A673 (cell line): ENCODE measurements around the gene JAG1. TPM values are rescaled to one million over a fixed set of nuclear protein-coding genes. Genes with fewer than 3 reads are reported as not detected.

Experiments
- BruUV-seq: library from RNA; stranded (reverse); fragments of 400-500 nt; replicated peaks from 2 replicates; lab custom pipeline; 2021; lab: Mats Ljungman, UMichigan
- CTCF ChIA-PET: fragments of 300-600 bp; sonication (Branson Sonifier 250); formaldehyde crosslinking; loops from one replicate; lab custom pipeline; 2022; ENCODE audit warnings: antibody characterized with exemption; lab: Charles Lee
- POLR2A ChIA-PET: fragments of 300-600 bp; sonication (Branson Sonifier 250); formaldehyde crosslinking; loops from one replicate; lab custom pipeline; 2022; ENCODE audit warnings: antibody characterized with exemption; ENCODE audit not compliant: low non-redundant PET; lab: Charles Lee
- DNase-seq: peaks from one replicate; pipeline ENCODE4 v3.0.0-alpha.2; 2015; ENCODE audit warnings: low spot score
- H3K27ac ChIP-seq: fragments of 200-600 bp; sonication (generic); 2 replicates; pipeline ENCODE4 v1.5.1; 2016; ENCODE audit warnings: mixed run types, low read depth, mild to moderate bottlenecking, mixed read lengths, antibody characterized with exemption, low read length; ENCODE audit not compliant: poor library complexity, severe bottlenecking
- H3K27me3 ChIP-seq: fragments of 200-600 bp; sonication (generic); replicated peaks from 2 replicates; pipeline ENCODE4 v1.6.1; 2017; ENCODE audit warnings: mixed run types, low read depth, mild to moderate bottlenecking, mixed read lengths, antibody characterized with exemption, low read length; ENCODE audit not compliant: insufficient read depth, poor library complexity
- H3K36me3 ChIP-seq: fragments of 200-600 bp; sonication (generic); 2 replicates; pipeline ENCODE4 v1.6.1; 2016; ENCODE audit warnings: mixed run types, mild to moderate bottlenecking, mixed read lengths, antibody characterized with exemption, low read length; ENCODE audit not compliant: insufficient read depth, poor library complexity, severe bottlenecking
- H3K4me1 ChIP-seq: fragments of 200-600 bp; sonication (generic); 2 replicates; pipeline ENCODE4 v1.6.1; 2017; ENCODE audit warnings: mixed run types, mild to moderate bottlenecking, mixed read lengths, antibody characterized with exemption, low read length; ENCODE audit not compliant: insufficient read depth, poor library complexity, severe bottlenecking
- H3K4me3 ChIP-seq: fragments of 200-600 bp; sonication (generic); 2 replicates; pipeline ENCODE4 v1.5.1; 2016; ENCODE audit warnings: low read depth, mixed run types, mild to moderate bottlenecking, mixed read lengths, low read length; ENCODE audit not compliant: poor library complexity, severe bottlenecking
- H3K9me3 ChIP-seq: fragments of 200-600 bp; sonication (generic); 2 replicates; pipeline ENCODE4 v1.6.1; 2016; ENCODE audit warnings: mixed run types, low read depth, mild to moderate bottlenecking, mixed read lengths, antibody characterized with exemption, low read length; ENCODE audit not compliant: poor library complexity, severe bottlenecking
- CTCF ChIP-seq: fragments of 300-800, 200-600 bp; sonication (generic); conservative IDR thresholded peaks from 2 replicates; pipeline ENCODE4 v1.5.1; 2017; ENCODE audit warnings: low read depth, mild to moderate bottlenecking, antibody characterized with exemption, low read length, moderate library complexity, mixed read lengths
- EZH2 ChIP-seq: fragments of 200-600 bp; sonication (generic); IDR thresholded peaks from 2 replicates; pipeline ENCODE4 v1.6.1; 2017; ENCODE audit warnings: borderline replicate concordance, low read depth, mild to moderate bottlenecking, mixed read lengths, antibody characterized with exemption, low read length; ENCODE audit not compliant: poor library complexity, severe bottlenecking
- intact Hi-C: fragments of 100-400 bp; cut with micrococcal nuclease; formaldehyde crosslinking; loops from one replicate; pipeline ENCODE4 v1.10.0; 2022; ENCODE audit not compliant: unreplicated experiment
- total RNA-seq: library from RNA; stranded (reverse); gene quantifications from 2 replicates; pipeline ENCODE4 v1.2.3, GENCODE V29; 2021

The JAG1 gene
- total RNA-seq, 1 experiment from 2014 or later, result 57.5 TPM

GRCh38 chr20:10647471-10647870, 26.3 kb downstream of the JAG1 start:
- peaks cover 84% of the 10 kb centered on the region for H3K36me3 ChIP-seq
- CTCF ChIA-PET, result no interaction called here
- BruUV-seq, result no TSS peak
- peak; percentile 48 for DNase-seq
- POLR2A ChIA-PET, result no interaction called here
- no peak overlapping the region for H3K4me3 ChIP-seq
- intact Hi-C loops, result loop anchor here (5.0 kb wide), 1 partner anchor 95 kb away; no protein-coding TSS in a partner anchor
- H3K27ac ChIP-seq, result no peak overlapping the region
- H3K27me3 ChIP-seq, result no peaks in the 10 kb centered on the region
- peak; percentile 55 for TF ChIP-seq CTCF
- TF ChIP-seq EZH2, result no peak
- H3K4me1 ChIP-seq, result peaks cover 37% of the 10 kb centered on the region
- no peaks in the 10 kb centered on the region for H3K9me3 ChIP-seq

- POLR2A ChIA-PET, result no interaction called here
- Histone ChIP-seq H3K27ac (no peak overlapping the region), H3K9me3 (no peaks in the 10 kb centered on the region), H3K36me3 (peaks cover 89% of the 10 kb centered on the region), H3K27me3 (no peaks in the 10 kb centered on the region), H3K4me3 (no peak overlapping the region), H3K4me1 (peaks cover 32% of the 10 kb centered on the region)
- CTCF ChIA-PET, result no interaction called here
- BruUV-seq, result no TSS peak
- peak; percentile 38 for DNase-seq
- intact Hi-C loops, result loop anchor here (5.0 kb wide), 1 partner anchor 95 kb away; no protein-coding TSS in a partner anchor
- TF ChIP-seq EZH2 (no peak), CTCF (no peak)
Measured at GRCh38 chr20:10646886-10647420, 26.8 kb downstream of the JAG1 start.

- Histone ChIP-seq H3K9me3 (no peaks in the 10 kb centered on the region), H3K27me3 (no peaks in the 10 kb centered on the region), H3K27ac (no peak overlapping the region), H3K36me3 (peaks cover 94% of the 10 kb centered on the region), H3K4me3 (no peak overlapping the region), H3K4me1 (peaks cover 22% of the 10 kb centered on the region)
- ChIA-PET POLR2A (no interaction called here), CTCF (no interaction called here)
- DNase-seq, result no peak
- no peak for TF ChIP-seq EZH2
- TF ChIP-seq CTCF, result no peak
- no TSS peak for BruUV-seq
- intact Hi-C loops, result loop anchor here (5.0 kb wide), 1 partner anchor 94 kb away; no protein-coding TSS in a partner anchor
Measured at GRCh38 chr20:10646006-10646405, 27.8 kb downstream of the JAG1 start.
